Hematopoietic multipotent progenitor cell treated with erythropoietin and hydrocortisone succinate and interleukin-3 and kit ligand, for 8 days (in vitro differentiated cells): ENCODE results near the gene TMEM255B.
A peak's percentile ranks its signal among the peaks of the same experiment; 100 is the strongest.

Experiments used
- DNase-seq: peaks from one replicate; pipeline ENCODE4 v3.0.0-alpha.2; 2015

Gene TMEM255B

GRCh38 chr13:113806526-113806925, 47.5 kb downstream of the TMEM255B start:
- DNase-seq = no peak

DNA sequence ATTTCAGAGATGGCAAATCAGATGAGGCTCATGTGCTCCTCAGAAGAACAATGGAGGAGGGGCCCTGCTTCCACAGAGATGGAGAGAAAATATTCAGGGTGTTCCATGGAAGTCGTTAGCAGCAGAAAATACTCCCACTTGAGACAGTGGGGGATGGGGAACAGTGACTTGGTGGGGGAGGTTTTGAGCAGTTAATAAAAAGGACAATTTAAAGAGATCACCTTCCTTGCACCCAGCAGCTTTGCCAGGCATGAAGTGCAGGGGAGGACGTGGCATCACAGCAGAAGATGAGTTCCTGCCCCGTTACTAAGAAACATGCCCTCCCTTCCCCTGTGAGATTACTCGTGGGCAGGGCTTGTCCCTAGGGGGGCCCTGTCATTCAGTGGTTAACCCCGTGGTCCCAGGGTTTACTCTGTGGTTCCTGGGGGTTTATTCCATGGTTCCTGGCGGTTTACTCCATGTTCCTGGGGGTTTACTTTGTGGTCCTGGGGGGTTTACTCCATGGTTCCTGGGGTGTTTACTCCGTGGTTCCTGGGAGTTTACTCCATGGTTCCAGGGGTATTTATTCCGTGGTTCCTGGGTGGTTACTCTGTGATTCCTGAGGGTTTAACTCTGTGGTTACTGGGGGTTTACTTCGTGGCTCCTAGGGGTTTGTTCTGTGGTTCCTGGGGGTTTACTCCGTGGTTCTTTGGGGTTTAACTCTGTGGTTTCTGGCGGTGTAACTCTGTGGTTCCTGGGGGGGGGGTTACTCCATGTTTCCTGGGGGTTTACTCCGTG, 49.2 kb downstream of the TMEM255B start:
- no peak for DNase-seq

- DNase-seq = no peak
Observed at GRCh38 chr13:113809934-113810333, 50.9 kb downstream of the TMEM255B start.

GRCh38 chr13:113810640-113811039, 51.6 kb downstream of the TMEM255B start:
- DNase-seq = no peak

DNA sequence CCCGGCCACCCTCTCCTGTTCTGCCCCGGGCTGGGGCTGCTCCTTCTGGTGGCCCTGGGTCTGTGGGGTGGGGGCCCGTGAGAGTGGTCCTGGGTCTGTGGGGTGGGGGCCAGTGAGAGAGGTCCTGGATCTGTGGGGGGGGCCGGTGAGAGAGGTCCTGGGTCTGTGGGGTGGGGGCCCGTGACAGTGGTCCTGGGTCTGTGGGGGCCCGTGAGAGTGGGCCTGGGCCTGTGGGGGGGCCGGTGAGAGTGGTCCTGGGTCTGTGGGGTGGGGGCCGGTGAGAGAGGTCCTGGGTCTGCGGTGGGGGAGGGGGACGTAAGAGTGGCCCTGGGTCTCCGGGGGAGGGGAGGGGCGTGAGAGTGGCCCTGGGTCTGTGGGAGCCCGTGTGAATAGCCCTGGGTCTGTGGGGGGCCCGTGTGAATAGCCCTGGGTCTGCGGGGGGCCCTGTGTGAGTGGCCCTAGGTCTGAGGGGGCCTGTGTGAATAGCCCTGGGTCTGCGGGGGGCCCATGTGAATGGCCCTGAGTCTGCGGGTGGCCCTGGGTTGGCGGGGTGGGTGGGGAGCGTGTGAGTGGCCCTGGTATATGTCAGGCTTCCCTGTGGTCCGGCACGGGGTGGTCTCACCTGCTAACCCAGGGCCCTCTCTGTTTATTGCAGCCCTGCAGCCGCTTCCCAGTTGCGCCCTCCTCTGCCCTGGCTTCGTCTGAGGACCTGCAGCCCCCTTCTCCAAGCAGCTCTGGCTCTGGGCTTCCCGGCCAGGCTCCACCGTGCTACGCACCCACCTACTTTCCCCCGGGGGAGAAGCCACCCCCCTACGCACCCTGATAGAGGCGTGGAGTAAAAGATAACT, 52.3 kb downstream of the TMEM255B start:
- no peak for DNase-seq

- no peak for DNase-seq
Observed at GRCh38 chr13:113812178-113813040, 53.4 kb downstream of the TMEM255B start.

DNA sequence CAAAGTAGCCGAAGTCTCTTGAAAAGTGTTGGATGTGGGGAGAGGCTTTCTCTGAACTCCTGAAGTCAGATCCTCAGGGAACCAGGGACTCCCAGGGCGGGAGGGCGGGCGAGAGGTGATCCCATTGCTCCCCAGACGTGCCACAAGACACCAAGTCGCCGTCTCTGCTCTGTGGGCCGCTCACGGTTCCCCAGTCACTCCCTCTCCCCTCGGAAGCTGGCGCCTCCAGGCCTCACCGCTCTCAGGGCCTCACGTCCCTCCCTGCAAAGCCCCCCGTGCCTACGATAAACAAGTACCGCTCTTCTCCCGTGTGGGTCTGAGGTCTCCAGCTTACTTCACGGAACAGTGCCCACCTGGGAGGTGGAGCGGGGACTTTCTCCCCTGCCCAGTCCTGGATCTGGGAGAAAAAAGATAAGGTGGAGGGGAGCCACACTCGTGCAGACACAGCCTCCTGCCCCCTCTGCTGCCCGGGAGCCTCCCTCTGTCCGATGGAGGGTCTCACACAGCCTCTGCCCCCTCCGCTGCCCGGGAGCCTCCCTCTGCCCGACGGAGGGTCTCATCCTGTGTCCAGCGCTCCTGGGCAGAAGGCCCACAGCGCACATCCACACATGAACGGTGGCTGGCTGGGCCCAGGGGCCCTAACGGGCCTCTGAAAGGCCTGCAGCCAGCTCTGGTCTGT, 54.2 kb downstream of the TMEM255B start:
- DNase-seq = no peak

DNA sequence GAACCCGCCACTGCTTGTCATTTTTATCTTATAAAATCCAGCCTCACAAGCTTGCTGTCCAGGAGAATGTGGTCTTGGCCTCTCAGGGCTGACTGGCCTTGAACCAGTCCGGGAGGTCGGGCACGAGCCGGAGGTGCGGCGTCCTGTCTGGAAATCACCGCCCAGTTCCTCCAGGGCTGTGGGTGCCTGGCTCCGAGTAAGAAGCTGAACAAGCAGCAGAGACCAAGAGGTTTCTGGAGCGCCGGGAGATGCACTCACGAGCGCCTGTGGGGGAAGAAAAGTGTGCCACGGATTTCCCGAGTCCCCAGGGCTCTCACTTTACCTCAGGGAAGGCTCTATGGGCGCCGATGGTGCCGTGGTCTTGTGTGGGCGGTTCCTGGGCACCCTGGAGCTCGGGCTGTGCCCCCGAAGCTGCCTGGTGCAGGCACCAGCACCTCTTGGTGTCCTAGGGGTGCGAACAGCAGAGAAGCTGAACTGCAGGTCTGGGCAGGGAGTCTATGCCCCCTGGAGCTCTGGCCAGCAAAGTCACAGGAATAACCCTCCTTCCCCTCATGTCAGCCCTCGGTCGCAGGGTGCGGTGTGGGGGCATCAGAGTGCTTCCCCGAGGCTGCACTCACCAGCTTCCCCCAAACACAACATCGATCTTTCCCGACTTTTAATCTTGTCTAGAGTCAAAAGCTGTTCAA, 54.9 kb downstream of the TMEM255B start:
- DNase-seq = no peak

DNA sequence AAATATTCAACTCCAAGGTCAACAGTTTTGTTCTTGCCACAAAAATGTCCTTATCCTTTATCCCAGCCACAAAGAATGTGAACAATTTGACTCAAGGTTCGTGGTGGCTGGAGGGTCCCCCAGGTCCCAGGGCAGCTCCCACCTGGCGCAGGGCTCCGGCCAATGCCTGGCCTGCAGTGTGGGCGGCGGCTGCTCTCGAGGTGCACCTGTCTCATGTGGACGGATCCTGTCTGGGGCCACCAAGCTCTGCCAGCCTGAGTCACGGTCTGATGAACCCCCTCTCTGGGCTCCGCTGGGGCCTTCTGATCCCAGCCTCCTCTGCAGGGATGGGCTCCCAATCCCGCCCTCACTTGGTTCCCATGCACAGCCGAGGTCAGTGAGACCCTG, 55.4 kb downstream of the TMEM255B start:
- DNase-seq = no peak

GRCh38 chr13:113815151-113816058, 56.4 kb downstream of the TMEM255B start:
- DNase-seq = peak; percentile 74

GRCh38 chr13:113816254-113816929, 57.4 kb downstream of the TMEM255B start:
- DNase-seq = no peak

DNA sequence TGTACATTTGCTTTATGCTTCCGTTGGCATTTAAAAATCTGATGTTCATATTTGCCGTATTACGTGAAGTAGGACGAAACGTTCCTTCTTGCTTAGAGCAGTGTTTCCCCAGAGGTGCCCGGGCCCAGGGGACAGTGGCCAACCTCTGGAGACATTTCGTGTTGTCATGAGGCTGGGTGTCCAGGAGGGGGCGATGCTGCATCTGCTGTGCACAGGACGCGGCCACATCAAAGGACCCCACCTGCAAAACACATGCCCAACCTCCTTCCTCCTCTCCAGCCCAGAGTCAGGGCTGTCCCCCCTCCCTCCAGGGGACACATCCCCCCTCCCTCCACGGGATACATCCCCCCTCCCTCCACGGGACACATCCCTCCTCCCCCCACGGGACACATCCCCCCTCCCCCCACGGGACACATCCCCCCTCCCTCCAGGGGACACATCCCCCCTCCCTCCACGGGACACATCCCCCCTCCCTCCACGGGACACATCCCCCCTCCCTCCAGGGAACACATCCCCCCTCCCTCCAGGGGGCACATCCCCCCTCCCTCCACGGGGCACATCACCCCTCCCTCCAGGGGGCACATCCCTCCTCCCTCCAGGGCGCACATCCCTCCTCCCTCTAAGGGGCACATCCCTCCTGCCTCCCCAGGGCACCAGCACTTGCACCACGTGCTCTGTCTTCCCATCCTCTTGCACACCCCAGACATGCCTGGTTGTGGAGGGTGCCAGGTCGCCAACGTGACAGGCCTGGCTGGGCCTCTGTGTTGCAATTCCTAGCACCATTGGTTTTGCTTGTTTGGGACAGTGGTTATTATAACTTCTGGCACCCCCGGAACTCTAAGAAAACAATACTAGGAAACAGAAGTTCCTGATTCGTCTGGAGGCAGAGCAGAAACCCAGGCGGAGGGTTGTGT, 58.2 kb downstream of the TMEM255B start:
- DNase-seq = peak; percentile 66

DNA sequence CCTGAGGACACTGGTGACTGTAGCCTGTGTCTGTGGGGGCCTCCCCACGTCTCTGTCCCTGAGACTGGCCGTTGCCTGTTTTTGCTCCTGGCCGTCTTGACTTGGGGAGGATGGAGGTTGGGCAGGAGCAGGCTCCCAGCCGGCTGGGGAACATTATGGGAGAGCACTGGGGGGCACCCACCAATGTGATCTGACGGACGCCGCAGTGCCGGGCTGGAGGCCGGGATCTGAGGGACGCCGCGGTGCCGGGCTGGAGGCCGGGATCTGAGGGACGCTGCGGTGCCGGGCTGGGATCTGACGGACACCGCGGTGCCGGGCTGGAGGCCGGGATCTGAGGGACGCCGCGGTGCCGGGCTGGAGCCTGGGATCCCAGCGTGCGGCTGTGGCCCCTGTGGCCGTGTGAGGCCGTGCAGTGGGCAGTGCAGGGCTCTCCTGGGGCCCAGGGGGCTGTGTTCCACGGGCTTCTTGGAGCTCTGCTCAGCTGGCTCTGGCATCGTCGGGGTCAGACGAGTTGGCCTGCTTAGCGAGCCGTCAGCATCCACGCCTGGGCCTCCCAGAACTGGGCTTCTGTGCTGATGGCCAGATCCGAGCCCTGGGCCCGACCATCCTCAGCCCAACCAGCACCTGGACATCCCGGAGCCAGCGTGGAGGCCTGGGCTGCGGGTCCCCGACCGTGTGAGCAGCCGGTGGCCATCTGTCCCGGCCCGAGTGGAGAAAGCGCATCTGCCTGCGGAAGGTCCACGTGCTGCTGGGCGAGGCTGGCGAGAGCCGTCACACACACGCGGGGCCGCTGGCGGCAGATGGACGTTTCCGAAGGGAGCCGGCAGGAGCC, 59.0 kb downstream of the TMEM255B start:
- DNase-seq = no peak

DNA sequence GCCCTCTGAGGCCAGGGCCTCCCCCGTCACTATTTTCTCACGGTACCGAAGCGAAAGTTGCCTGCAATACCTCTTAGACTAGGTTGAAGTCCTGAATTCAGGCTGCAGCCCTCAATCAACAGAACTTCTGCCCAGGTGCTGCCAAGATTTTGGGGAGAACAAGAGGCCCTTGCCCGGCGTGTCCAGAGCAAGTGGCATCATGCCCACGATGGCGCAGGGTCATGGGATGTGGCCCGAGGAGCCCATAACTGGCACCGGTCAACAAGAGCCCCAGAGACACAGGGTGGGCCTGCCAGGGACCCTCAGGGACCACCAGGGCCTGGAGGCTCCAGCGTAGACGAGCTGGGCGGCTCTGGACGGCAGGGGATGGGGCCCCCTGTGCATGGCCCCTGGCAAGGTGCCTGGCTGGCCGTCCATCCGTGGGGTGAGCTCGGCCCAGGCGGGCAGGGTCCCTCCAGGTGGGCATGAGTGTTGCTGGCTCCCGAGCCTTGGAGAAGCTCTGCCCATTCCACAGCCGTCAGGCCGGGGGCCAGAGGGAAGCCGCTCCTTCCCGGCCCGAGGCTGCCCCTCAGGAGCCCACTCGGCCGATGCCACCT, 59.8 kb downstream of the TMEM255B start:
- DNase-seq = no peak

DNA sequence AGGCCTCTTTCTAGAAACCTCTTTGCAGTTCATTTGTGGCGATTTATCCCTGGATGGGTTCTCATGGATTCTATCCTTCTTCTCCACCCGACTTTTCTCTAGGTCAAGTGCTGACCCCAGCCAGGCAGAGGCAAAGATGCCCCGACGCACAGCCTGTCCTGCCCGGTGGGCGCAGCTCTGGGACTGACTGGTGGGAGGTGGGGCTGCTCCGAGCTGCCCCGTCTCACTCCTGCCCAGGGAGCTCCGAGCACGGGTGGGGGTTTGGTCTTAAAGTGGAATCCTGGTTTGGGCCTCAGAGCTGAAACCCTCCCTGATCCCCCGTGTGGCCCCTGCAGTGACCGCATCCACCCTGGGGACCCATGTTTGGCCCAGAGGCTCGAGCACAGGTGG, 60.3 kb downstream of the TMEM255B start:
- DNase-seq = no peak

GRCh38 chr13:113819731-113820715, 61.0 kb downstream of the TMEM255B start:
- no peak for DNase-seq
